SK-N-SH (cell line): ENCODE measurements around the gene ESPL1. TPM values are rescaled to one million over a fixed set of nuclear protein-coding genes. Genes with fewer than 3 reads are reported as not detected.

Source experiments
- CTCF ChIA-PET: fragments of 300-600, 350-600 bp; formaldehyde crosslinking; extraction: SDS; loops from one replicate; lab custom pipeline; 2021; lab: Yijun Ruan, JAX
- POLR2A ChIA-PET: fragments of 350-600 bp; sonication (Branson Sonifier 250); formaldehyde crosslinking; extraction: SDS; loops from one replicate; lab custom pipeline; 2020; ENCODE audit warnings: antibody characterized with exemption, inconsistent platforms; lab: Yijun Ruan, JAX
- DNase-seq: peaks from one replicate; pipeline ENCODE4 v3.0.0; 2012
- H2AFZ ChIP-seq: fragments of 200-600 bp; sonication (generic); 2 replicates; pipeline ENCODE4 v1.8.1; 2016; ENCODE audit warnings: antibody characterized with exemption, mild to moderate bottlenecking, low read depth
- H3F3A ChIP-seq: fragments of 200-600 bp; sonication (generic); replicated peaks from 2 replicates; pipeline ENCODE3; 2016; ENCODE audit warnings: antibody characterized with exemption, mild to moderate bottlenecking; ENCODE audit not compliant: insufficient read depth
- H3K27ac ChIP-seq, 2 experiments: fragments of 200-500 bp in 1 of 2; fragments of 200-600 bp in 1 of 2; sonication (Bioruptor generic) in 1 of 2; sonication (generic), shearing (Covaris generic) in 1 of 2; 2 replicates each; pipeline versions ENCODE4 v1.5.1 to v1.6.1; 2014 to 2016; ENCODE audit warnings: low read depth in 2 of 2, inconsistent platforms in 1 of 2, low read length in 1 of 2, mild to moderate bottlenecking in 1 of 2, mixed read lengths in 1 of 2
- H3K27me3 ChIP-seq: fragments of 200-600 bp; sonication (generic), shearing (Covaris generic); 2 replicates; pipeline ENCODE4 v1.6.1; 2016; ENCODE audit warnings: mixed run types; ENCODE audit not compliant: insufficient read depth
- H3K36me3 ChIP-seq, 2 experiments: fragments of 200-500 bp in 1 of 2; fragments of 200-600 bp in 1 of 2; sonication (Bioruptor generic) in 1 of 2; sonication (generic) in 1 of 2; replicated peaks in 1 of 2; 2 replicates each; pipeline versions ENCODE3 to v1.5.1; 2014 to 2016; ENCODE audit warnings: low read length in 1 of 2, mild to moderate bottlenecking in 1 of 2; ENCODE audit not compliant: insufficient read depth in 2 of 2, control insufficient read depth in 1 of 2
- H3K4me1 ChIP-seq, 2 experiments: fragments of 200-500 bp in 1 of 2; fragments of 200-600 bp in 1 of 2; sonication (Bioruptor generic) in 1 of 2; sonication (generic), shearing (Covaris generic) in 1 of 2; 2 replicates each; pipeline versions ENCODE4 v1.5.1 to v1.6.1; 2014 to 2016; ENCODE audit warnings: low read depth in 1 of 2, low read length in 1 of 2, mixed run types in 1 of 2; ENCODE audit not compliant: insufficient read depth in 2 of 2, control insufficient read depth in 1 of 2
- H3K4me2 ChIP-seq: fragments of 200-600 bp; sonication (generic), shearing (Covaris generic); 2 replicates; pipeline ENCODE4 v1.6.1; 2017; ENCODE audit warnings: mixed run types
- H3K4me3 ChIP-seq, 2 experiments: fragments of 200-500 bp in 1 of 2; fragments of 200-600 bp in 1 of 2; sonication (Bioruptor generic) in 1 of 2; sonication (generic), shearing (Covaris generic) in 1 of 2; 2 replicates each; pipeline versions ENCODE4 v1.5.1 to v1.8.1; 2014 to 2016; ENCODE audit warnings: low read depth in 2 of 2, inconsistent platforms in 1 of 2, low read length in 1 of 2, mild to moderate bottlenecking in 1 of 2, mixed read lengths in 1 of 2, moderate library complexity in 1 of 2
- H3K79me2 ChIP-seq: fragments of 200-600 bp; sonication (generic); 2 replicates; pipeline ENCODE4 v1.8.1; 2017; ENCODE audit warnings: mild to moderate bottlenecking; ENCODE audit not compliant: insufficient read depth
- H3K9ac ChIP-seq: fragments of 200-600 bp; sonication (generic); 2 replicates; pipeline ENCODE4 v1.6.1; 2017; ENCODE audit warnings: mixed run types
- H3K9me2 ChIP-seq: fragments of 200-600 bp; sonication (generic); 2 replicates; pipeline ENCODE4 v1.6.1; 2017; ENCODE audit warnings: mixed run types
- H3K9me3 ChIP-seq: fragments of 200-600 bp; sonication (generic); 2 replicates; pipeline ENCODE4 v1.6.1; 2017; ENCODE audit warnings: mixed run types, mild to moderate bottlenecking, moderate library complexity
- H4K20me1 ChIP-seq: fragments of 200-600 bp; sonication (generic); 2 replicates; pipeline ENCODE4 v1.6.1; 2017; ENCODE audit warnings: mild to moderate bottlenecking, mixed run types; ENCODE audit not compliant: insufficient read depth
- EP300 ChIP-seq, 2 experiments: IDR thresholded peaks; 2 replicates each; pipeline versions ENCODE4 v1.4.0 to v1.6.1; 2012; ENCODE audit warnings: borderline replicate concordance in 1 of 2, low read depth in 1 of 2, low read length in 1 of 2
- EZH2phosphoT487 ChIP-seq: fragments of 200-600 bp; sonication (generic); IDR thresholded peaks from 2 replicates; pipeline ENCODE4 v1.6.1; 2017; ENCODE audit warnings: low read depth, mixed run types, mild to moderate bottlenecking, antibody characterized with exemption, moderate library complexity, borderline replicate concordance
- GABPA ChIP-seq: IDR thresholded peaks from 2 replicates; pipeline ENCODE4 v1.4.0; 2012; ENCODE audit warnings: low read depth, mild to moderate bottlenecking
- JUND ChIP-seq: IDR thresholded peaks from 2 replicates; pipeline ENCODE4 v1.4.0; 2012
- MEF2A ChIP-seq: IDR thresholded peaks from 2 replicates; pipeline ENCODE4 v1.4.0; 2012; ENCODE audit warnings: low read depth, borderline replicate concordance
- NFIC ChIP-seq: IDR thresholded peaks from 2 replicates; pipeline ENCODE4 v1.4.0; 2012; ENCODE audit warnings: borderline replicate concordance
- RAD21 ChIP-seq: IDR thresholded peaks from 2 replicates; pipeline ENCODE4 v1.6.1; 2012; ENCODE audit warnings: mild to moderate bottlenecking, low read length
- TAF1 ChIP-seq: IDR thresholded peaks from 2 replicates; pipeline ENCODE4 v1.6.1; 2012; ENCODE audit warnings: low read depth, mild to moderate bottlenecking, low read length, moderate library complexity, borderline replicate concordance
- TCF12 ChIP-seq: IDR thresholded peaks from 2 replicates; pipeline ENCODE4 v1.4.0; 2012
- WGBS: methylation state at CpG from one replicate; pipeline ENCODE4 v1.1.6; 2017; ENCODE audit warnings: low lambda C conversion rate; 5-methylcytosine and 5-hydroxymethylcytosine counted together
- polyA plus RNA-seq, 3 experiments: library from polyadenylated mRNA; depleted of rRNA; stranded (reverse); fragments of >200 nt; gene quantifications; 2 replicates each; pipeline ENCODE4 v1.2.3, GENCODE V29; 2012
- TF ChIP-seq, protein P1 (sequence below): fragments of 200-600 bp; sonication (generic); IDR thresholded peaks from 2 replicates; pipeline ENCODE4 v1.6.1; 2017; ENCODE audit warnings: antibody characterized with exemption, mild to moderate bottlenecking, moderate library complexity
- TF ChIP-seq, protein P2 (sequence below): IDR thresholded peaks from 2 replicates; pipeline ENCODE4 v1.4.0; 2012; ENCODE audit warnings: low read depth, borderline replicate concordance

ESPL1 gene
- polyA plus RNA-seq, 1 of the 3 experiments (the other 2 are of a cell fraction) = 8.6 TPM

DNA sequence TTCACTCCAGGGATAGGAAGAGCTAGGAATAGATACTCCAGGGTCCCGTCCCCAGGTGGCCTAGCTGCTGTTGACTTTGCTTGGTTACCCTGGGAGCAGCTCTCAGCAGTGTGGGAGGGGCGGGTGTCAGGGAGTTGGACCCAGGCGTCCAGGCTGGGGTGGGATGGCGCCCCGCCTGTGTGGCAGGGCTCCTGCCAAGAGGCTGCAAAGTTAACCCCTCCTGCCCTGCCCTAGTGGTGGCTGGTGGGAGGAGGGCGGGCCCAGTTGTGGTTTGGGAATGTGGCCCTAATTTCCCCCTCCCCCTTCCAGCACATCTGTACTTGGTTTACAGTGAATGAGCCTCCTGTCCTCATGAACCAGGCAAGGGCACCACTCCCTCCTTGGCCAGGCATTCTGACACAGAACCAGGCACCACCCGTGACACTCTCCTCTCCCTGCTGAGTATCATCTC, 34.4 kb upstream of the ESPL1 start:
- Histone ChIP-seq H3K9me3 (no peaks in the 10 kb centered on the region), H3K27me3 (no peaks in the 10 kb centered on the region), H3K4me1 (peaks cover 33 to 52% of the 10 kb centered on the region in 2 experiments; a peak in 3 of 4 replicates), H3K27ac (peak overlapping the region in 1 of 2 experiments; percentile 85; a peak in 2 of 4 replicates), H3K79me2 (peaks cover 5% of the 10 kb centered on the region; the same call in 1 of the 2 replicates), H3K36me3 (no peaks in the 10 kb centered on the region), H3K4me2 (peak overlapping the region; percentile 84), H3K9me2 (no peaks in the 10 kb centered on the region), H3K4me3 (peak overlapping the region in 1 of 2 experiments; percentile 7; a peak in 1 of 4 replicates), H4K20me1 (no peaks in the 10 kb centered on the region), H3K9ac (no peak overlapping the region), H2AFZ (peak overlapping the region; percentile 59; the same call in 1 of the 2 replicates), H3F3A (peaks cover 13% of the 10 kb centered on the region)
- TF ChIP-seq GABPA = no peak
- TF ChIP-seq, protein P1, sequence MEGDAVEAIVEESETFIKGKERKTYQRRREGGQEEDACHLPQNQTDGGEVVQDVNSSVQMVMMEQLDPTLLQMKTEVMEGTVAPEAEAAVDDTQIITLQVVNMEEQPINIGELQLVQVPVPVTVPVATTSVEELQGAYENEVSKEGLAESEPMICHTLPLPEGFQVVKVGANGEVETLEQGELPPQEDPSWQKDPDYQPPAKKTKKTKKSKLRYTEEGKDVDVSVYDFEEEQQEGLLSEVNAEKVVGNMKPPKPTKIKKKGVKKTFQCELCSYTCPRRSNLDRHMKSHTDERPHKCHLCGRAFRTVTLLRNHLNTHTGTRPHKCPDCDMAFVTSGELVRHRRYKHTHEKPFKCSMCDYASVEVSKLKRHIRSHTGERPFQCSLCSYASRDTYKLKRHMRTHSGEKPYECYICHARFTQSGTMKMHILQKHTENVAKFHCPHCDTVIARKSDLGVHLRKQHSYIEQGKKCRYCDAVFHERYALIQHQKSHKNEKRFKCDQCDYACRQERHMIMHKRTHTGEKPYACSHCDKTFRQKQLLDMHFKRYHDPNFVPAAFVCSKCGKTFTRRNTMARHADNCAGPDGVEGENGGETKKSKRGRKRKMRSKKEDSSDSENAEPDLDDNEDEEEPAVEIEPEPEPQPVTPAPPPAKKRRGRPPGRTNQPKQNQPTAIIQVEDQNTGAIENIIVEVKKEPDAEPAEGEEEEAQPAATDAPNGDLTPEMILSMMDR = 0 out of 2 replicates have a peak, but pooled peaks have one; percentile 6
- 71% methylated on average over 4 of the region's 7 CpGs for WGBS
- CTCF ChIA-PET = interaction anchor here (0.7 to 4.5 kb wide), 7 partner anchors 9 to 187 kb away, joined by 3 to 19 read pairs (median 4); partner anchors contain the start of gene ESPL1
- no peak for DNase-seq
- POLR2A ChIA-PET = interaction anchor here (1.2 to 1.5 kb wide), 2 partner anchors 10 to 53 kb away, joined by 4 to 8 read pairs; partner anchors contain the start of genes CSAD and ZNF740

DNA sequence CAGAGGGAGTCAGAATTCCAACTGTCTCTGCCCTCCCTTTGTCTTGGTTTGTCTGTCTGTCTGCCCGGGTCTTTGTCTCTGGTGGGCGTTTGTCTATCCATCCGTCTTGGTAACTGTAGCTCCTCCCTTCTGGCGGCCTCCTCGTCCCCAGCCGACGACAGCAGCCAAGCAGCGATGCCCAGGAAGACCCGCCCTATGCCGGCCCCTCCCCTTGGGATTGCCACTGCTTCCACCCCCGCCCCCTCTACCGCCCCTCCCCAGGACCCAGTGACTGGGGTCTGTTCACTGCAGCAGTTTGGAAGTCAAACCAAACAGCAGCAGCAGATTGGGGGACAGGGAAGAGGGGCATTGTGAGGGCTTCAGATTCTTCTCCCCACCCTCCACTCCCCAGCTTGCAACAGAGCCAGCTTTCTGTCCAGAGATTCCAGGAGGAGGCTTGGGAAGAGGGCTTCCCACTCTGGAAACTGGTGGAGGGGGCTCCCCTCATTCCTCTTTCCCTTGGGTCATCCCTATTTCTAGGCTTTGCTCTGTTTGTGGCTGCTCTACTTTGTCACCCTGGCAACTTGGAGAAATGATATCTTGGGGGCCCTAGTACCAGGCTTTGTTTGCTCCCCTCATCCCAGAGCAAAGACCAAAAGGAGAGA, 33.7 kb upstream of the ESPL1 start:
- Histone ChIP-seq H3K27ac (peak overlapping the region in 1 of 2 experiments; percentile 85; a peak in 2 of 4 replicates), H3K79me2 (peaks cover 5% of the 10 kb centered on the region; the same call in 1 of the 2 replicates), H3K27me3 (no peaks in the 10 kb centered on the region), H3K9ac (no peak overlapping the region), H2AFZ (peak overlapping the region; percentile 59; the same call in 1 of the 2 replicates), H3K36me3 (no peaks in the 10 kb centered on the region), H3K9me3 (no peaks in the 10 kb centered on the region), H3F3A (peaks cover 13% of the 10 kb centered on the region), H3K4me3 (peak overlapping the region in 1 of 2 experiments; percentile 7; a peak in 1 of 4 replicates), H3K4me1 (peaks cover 33 to 52% of the 10 kb centered on the region in 2 experiments; a peak in 3 of 4 replicates), H4K20me1 (no peaks in the 10 kb centered on the region), H3K9me2 (no peaks in the 10 kb centered on the region), H3K4me2 (peak overlapping the region; percentile 84)
- no peak for TF ChIP-seq JUND
- TF ChIP-seq TCF12 = no peak
- TF ChIP-seq, protein P2, sequence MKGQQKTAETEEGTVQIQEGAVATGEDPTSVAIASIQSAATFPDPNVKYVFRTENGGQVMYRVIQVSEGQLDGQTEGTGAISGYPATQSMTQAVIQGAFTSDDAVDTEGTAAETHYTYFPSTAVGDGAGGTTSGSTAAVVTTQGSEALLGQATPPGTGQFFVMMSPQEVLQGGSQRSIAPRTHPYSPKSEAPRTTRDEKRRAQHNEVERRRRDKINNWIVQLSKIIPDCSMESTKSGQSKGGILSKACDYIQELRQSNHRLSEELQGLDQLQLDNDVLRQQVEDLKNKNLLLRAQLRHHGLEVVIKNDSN = no peak
- TF ChIP-seq EP300 (IDR thresholded peaks at IDR 0.05; ENCODE audit: borderline replicate concordance in 1 of 2, low read depth in 1 of 2, low read length in 1 of 2) = no peak
- no peak for TF ChIP-seq NFIC
- TF ChIP-seq EZH2phosphoT487 = no peak
- TF ChIP-seq MEF2A = no peak
- TF ChIP-seq RAD21 = no peak
- TF ChIP-seq TAF1 = no peak
- POLR2A ChIA-PET = interaction anchor here (0.7 to 1.5 kb wide), 3 partner anchors 10 to 54 kb away, joined by 3 to 8 read pairs (median 4); partner anchors contain the start of genes CSAD and ZNF740
- CTCF ChIA-PET = interaction anchor here (0.6 to 4.5 kb wide), 9 partner anchors 9 to 187 kb away, joined by 3 to 19 read pairs (median 3); partner anchors contain the start of gene ESPL1
- 18% methylated on average over 11 of the region's 12 CpGs for WGBS
- DNase-seq = peak; percentile 86
